Prostate gland (tissue), 2 donors: ENCODE measurements around the gene CYBA. TPM values are rescaled to one million over a fixed set of nuclear protein-coding genes. Genes with fewer than 3 reads are reported as not detected.

Experiments
- DNase-seq: peaks from one replicate; pipeline ENCODE4 v3.0.0-alpha.2; 2019; ENCODE audit warnings: low spot score
- H3K27ac ChIP-seq, 2 donors: fragments of 200-600 bp; sonication (generic); 2 replicates each; pipeline ENCODE4 v1.5.1; 2017 to 2019
- H3K27me3 ChIP-seq: fragments of 200-600 bp; sonication (generic); replicated peaks from 2 replicates; pipeline ENCODE4 v1.5.1; 2019; ENCODE audit not compliant: insufficient read depth
- H3K36me3 ChIP-seq, 2 donors: fragments of 200-600 bp; sonication (generic); 1 replicate in 1 of 2; 2 replicates in 1 of 2; pipeline versions ENCODE4 v1.5.1 to v1.8.1; 2017 to 2019
- H3K4me1 ChIP-seq: fragments of 200-600 bp; sonication (generic); replicated peaks from 2 replicates; pipeline ENCODE4 v1.5.1; 2019
- H3K4me3 ChIP-seq, 2 donors: fragments of 200-600 bp; sonication (generic); 2 replicates each; pipeline ENCODE4 v1.5.1; 2017 to 2019
- H3K9me3 ChIP-seq: fragments of 200-600 bp; sonication (generic); 2 replicates; pipeline ENCODE4 v1.5.1; 2017
- CTCF ChIP-seq, 4 experiments: fragments of 200-600 bp in 2 of 4; fragments of 450-650 bp in 2 of 4; sonication (generic) in 2 of 4; IDR thresholded peaks; 1 replicate in 3 of 4; 2 replicates in 1 of 4; pipeline ENCODE4 v1.5.1; 2016 to 2019; ENCODE audit warnings: antibody characterized with exemption in 4 of 4, mild to moderate bottlenecking in 2 of 4, moderate library complexity in 2 of 4
- POLR2A ChIP-seq: fragments of 450-650 bp; IDR thresholded peaks from one replicate; pipeline ENCODE4 v1.6.1; 2016; ENCODE audit warnings: antibody characterized with exemption, mild to moderate bottlenecking
- POLR2AphosphoS5 ChIP-seq: sonication (generic); formaldehyde crosslinking; IDR thresholded peaks from one replicate; pipeline ENCODE4 v1.6.1; 2017; ENCODE audit warnings: antibody characterized with exemption
- WGBS: methylation state at CpG from one replicate; pipeline ENCODE4 v1.1.5; 2018; 5-methylcytosine and 5-hydroxymethylcytosine counted together
- intact Hi-C: fragments of 100-400 bp; cut with DNase I; formaldehyde crosslinking; loops from one replicate; pipeline ENCODE4 v1.14.2; 2022
- total RNA-seq, 2 donors: library from RNA; depleted of rRNA; stranded (reverse); fragments of >200 nt; gene quantifications; one replicate each; pipeline ENCODE4 v1.1.0, GENCODE V29; 2016

Gene CYBA
- total RNA-seq, 2 donors from 2014 or later = 86.0 to 155 TPM

GRCh38 chr16:88606148-88606757, 44.6 kb downstream of the CYBA start:
- H3K9me3 ChIP-seq = no peaks in the 10 kb centered on the region
- TF ChIP-seq CTCF (IDR thresholded peaks at IDR 0.05) = no peak
- TF ChIP-seq POLR2A = no peak
- TF ChIP-seq POLR2AphosphoS5 = no peak
- no peak overlapping the region for H3K27ac ChIP-seq
- WGBS = 82% methylated on average over 17 of the region's 17 CpGs
- no peak for DNase-seq
- H3K36me3 ChIP-seq = no peaks in the 10 kb centered on the region
- no peaks in the 10 kb centered on the region for H3K27me3 ChIP-seq
- H3K4me1 ChIP-seq = no peaks in the 10 kb centered on the region
- intact Hi-C loops = no loop called here
- no peak overlapping the region for H3K4me3 ChIP-seq

- no peak overlapping the region for H3K27ac ChIP-seq
- TF ChIP-seq CTCF (IDR thresholded peaks at IDR 0.05) (no peak), POLR2A (no peak), POLR2AphosphoS5 (no peak)
- H3K9me3 ChIP-seq = no peaks in the 10 kb centered on the region
- H3K4me3 ChIP-seq = no peak overlapping the region
- intact Hi-C loops = no loop called here
- peaks cover 0 to 5% of the 10 kb centered on the region in 2 donors for H3K36me3 ChIP-seq
- DNase-seq = no peak
- no peaks in the 10 kb centered on the region for H3K4me1 ChIP-seq
- WGBS = 80% methylated on average over 20 of the region's 20 CpGs
- no peaks in the 10 kb centered on the region for H3K27me3 ChIP-seq
Observed at GRCh38 chr16:88605186-88606147, 45.4 kb downstream of the CYBA start.

GRCh38 chr16:88602091-88602490, 48.8 kb downstream of the CYBA start:
- H3K27ac ChIP-seq = no peak overlapping the region
- no peaks in the 10 kb centered on the region for H3K9me3 ChIP-seq
- no peak overlapping the region for H3K4me3 ChIP-seq
- no peaks in the 10 kb centered on the region for H3K27me3 ChIP-seq
- H3K4me1 ChIP-seq = no peaks in the 10 kb centered on the region
- 89% methylated on average over 7 of the region's 7 CpGs for WGBS
- TF ChIP-seq POLR2AphosphoS5 = no peak
- TF ChIP-seq CTCF (IDR thresholded peaks at IDR 0.05) = no peak
- TF ChIP-seq POLR2A = no peak
- H3K36me3 ChIP-seq = peaks cover 3 to 12% of the 10 kb centered on the region in 2 donors
- intact Hi-C loops = no loop called here
- no peak for DNase-seq

GRCh38 chr16:88601313-88602036, 49.4 kb downstream of the CYBA start:
- intact Hi-C loops = no loop called here
- DNase-seq = no peak
- no peak for TF ChIP-seq POLR2A
- no peak for TF ChIP-seq CTCF (IDR thresholded peaks at IDR 0.05)
- TF ChIP-seq POLR2AphosphoS5 = no peak
- 87% methylated on average over 9 of the region's 9 CpGs for WGBS
- Histone ChIP-seq H3K4me3 (no peak overlapping the region), H3K27ac (no peak overlapping the region), H3K9me3 (no peaks in the 10 kb centered on the region), H3K4me1 (no peaks in the 10 kb centered on the region), H3K36me3 (peaks cover 3 to 12% of the 10 kb centered on the region in 2 donors), H3K27me3 (no peaks in the 10 kb centered on the region)
